Right atrium auricular region (tissue), 2 donors: ENCODE data around the gene EGFL6. TPM values are rescaled to one million over a fixed set of nuclear protein-coding genes. Genes with fewer than 3 reads are reported as not detected.
A peak's percentile ranks its signal among the peaks of the same experiment; 100 is the strongest.

Experiments used
- DNase-seq: peaks from one replicate; pipeline ENCODE4 v3.0.0-alpha.2; 2019; ENCODE audit warnings: low spot score
- H3K27ac ChIP-seq, 2 donors: fragments of 200-600 bp; sonication (generic); 1 replicate in 1 of 2; 2 replicates in 1 of 2; pipeline ENCODE4 v1.5.1; 2016 to 2019
- H3K27me3 ChIP-seq, 2 donors: fragments of 200-600 bp; sonication (generic); one replicate each; pipeline versions ENCODE4 v1.5.1 to v1.6.0; 2017 to 2019
- H3K36me3 ChIP-seq: fragments of 200-600 bp; sonication (generic); one replicate; pipeline ENCODE4 v1.5.1; 2016
- H3K4me1 ChIP-seq, 2 donors: fragments of 200-600 bp; sonication (generic); one replicate each; pipeline versions ENCODE4 v1.5.1 to v1.6.0; 2017 to 2019
- H3K4me3 ChIP-seq, 2 donors: fragments of 200-600 bp; sonication (generic); 1 replicate in 1 of 2; 2 replicates in 1 of 2; pipeline ENCODE4 v1.5.1; 2017 to 2019; ENCODE audit warnings: mild to moderate bottlenecking in 1 of 2, moderate library complexity in 1 of 2
- H3K9me3 ChIP-seq, 2 donors: fragments of 200-600 bp; sonication (generic); one replicate each; pipeline ENCODE4 v1.5.1; 2019
- CTCF ChIP-seq, 2 donors: fragments of 200-600 bp; sonication (generic); IDR thresholded peaks; one replicate each; pipeline ENCODE4 v1.5.1; 2019; ENCODE audit warnings: antibody characterized with exemption in 2 of 2
- total RNA-seq, 2 donors: library from RNA; depleted of rRNA; stranded (reverse); fragments of >200 nt; gene quantifications; one replicate each; pipeline ENCODE4 v1.1.0, GENCODE V29; 2016

The EGFL6 gene
- total RNA-seq, 2 donors from 2014 or later, result not detected

GRCh38 chrX:13655674-13656073, 86.3 kb downstream of the EGFL6 start:
- no peak for DNase-seq
- H3K36me3 ChIP-seq, result no peaks in the 10 kb centered on the region
- H3K9me3 ChIP-seq, result no peaks in the 10 kb centered on the region
- H3K27me3 ChIP-seq, result no peaks in the 10 kb centered on the region
- H3K4me3 ChIP-seq, result no peak overlapping the region
- no peak overlapping the region for H3K27ac ChIP-seq
- peaks cover 0 to 17% of the 10 kb centered on the region in 2 donors for H3K4me1 ChIP-seq
- no peak for TF ChIP-seq CTCF (IDR thresholded peaks at IDR 0.05)

- no peak for DNase-seq
- peaks cover 0 to 8% of the 10 kb centered on the region in 2 donors for H3K4me1 ChIP-seq
- peak overlapping the region in 1 of 2 donors; percentile 28 for H3K27ac ChIP-seq
- H3K4me3 ChIP-seq, result no peak overlapping the region
- no peaks in the 10 kb centered on the region for H3K27me3 ChIP-seq
- no peaks in the 10 kb centered on the region for H3K9me3 ChIP-seq
- peak; percentile 57 to 77 for TF ChIP-seq CTCF (IDR thresholded peaks at IDR 0.05)
- no peaks in the 10 kb centered on the region for H3K36me3 ChIP-seq
Measured at GRCh38 chrX:13658602-13659001, 89.2 kb downstream of the EGFL6 start.

- H3K9me3 ChIP-seq, result no peaks in the 10 kb centered on the region
- H3K4me3 ChIP-seq, result no peak overlapping the region
- H3K4me1 ChIP-seq, result peaks cover 0 to 4% of the 10 kb centered on the region in 2 donors
- TF ChIP-seq CTCF (IDR thresholded peaks at IDR 0.05), result no peak
- H3K27me3 ChIP-seq, result no peaks in the 10 kb centered on the region
- H3K27ac ChIP-seq, result peak overlapping the region in 1 of 2 donors; percentile 28
- no peaks in the 10 kb centered on the region for H3K36me3 ChIP-seq
- no peak for DNase-seq
Measured at GRCh38 chrX:13659063-13659462, 89.7 kb downstream of the EGFL6 start.

- TF ChIP-seq CTCF (IDR thresholded peaks at IDR 0.05), result no peak
- Histone ChIP-seq H3K27me3 (no peaks in the 10 kb centered on the region), H3K9me3 (no peaks in the 10 kb centered on the region), H3K4me1 (peaks cover 0 to 2% of the 10 kb centered on the region in 2 donors), H3K36me3 (no peaks in the 10 kb centered on the region), H3K4me3 (no peak overlapping the region), H3K27ac (no peak overlapping the region)
- no peak for DNase-seq
Measured at GRCh38 chrX:13661735-13662288, 92.4 kb downstream of the EGFL6 start.

GRCh38 chrX:13662355-13662791, 93.0 kb downstream of the EGFL6 start:
- Histone ChIP-seq H3K4me1 (peaks cover 0 to 8% of the 10 kb centered on the region in 2 donors), H3K36me3 (no peaks in the 10 kb centered on the region), H3K27ac (no peak overlapping the region), H3K9me3 (no peaks in the 10 kb centered on the region), H3K27me3 (no peaks in the 10 kb centered on the region), H3K4me3 (no peak overlapping the region)
- TF ChIP-seq CTCF (IDR thresholded peaks at IDR 0.05), result no peak
- no peak for DNase-seq

- no peak for TF ChIP-seq CTCF (IDR thresholded peaks at IDR 0.05)
- Histone ChIP-seq H3K9me3 (no peaks in the 10 kb centered on the region), H3K4me3 (no peak overlapping the region), H3K36me3 (no peaks in the 10 kb centered on the region), H3K4me1 (peaks cover 0 to 12% of the 10 kb centered on the region in 2 donors), H3K27me3 (peaks cover 0 to 4% of the 10 kb centered on the region in 2 donors), H3K27ac (peak overlapping the region in 1 of 2 donors; percentile 68)
- no peak for DNase-seq
Measured at GRCh38 chrX:13664020-13664419, 94.6 kb downstream of the EGFL6 start.
